Osteoblast (primary cell): ENCODE measurements around the gene TRRAP. TPM values are rescaled to one million over a fixed set of nuclear protein-coding genes. Genes with fewer than 3 reads are reported as not detected.
"Not testable (repeated sequence)": the region's sequence is repeated elsewhere in the genome, so short reads cannot be mapped to it uniquely, and the experiment has no call there.

Experiments
- DNase-seq: peaks from one replicate; pipeline ENCODE4 v3.0.0; 2011; ENCODE audit warnings: low spot score, mixed read lengths; ENCODE audit not compliant: insufficient read length; ENCODE audit errors: missing footprints
- H2AFZ ChIP-seq: 2 replicates; pipeline ENCODE4 v1.6.0; 2011; ENCODE audit warnings: mild to moderate bottlenecking, low read length
- H3K27ac ChIP-seq: 2 replicates; pipeline ENCODE4 v1.5.1; 2011; ENCODE audit warnings: mild to moderate bottlenecking, low read depth, low read length, moderate library complexity
- H3K27me3 ChIP-seq: 2 replicates; pipeline ENCODE4 v1.6.0; 2012; ENCODE audit warnings: mild to moderate bottlenecking, control low read depth, inconsistent platforms, low read length, moderate library complexity; ENCODE audit not compliant: insufficient read depth
- H3K36me3 ChIP-seq: 2 replicates; pipeline ENCODE4 v1.5.1; 2011; ENCODE audit warnings: mild to moderate bottlenecking, low read length, control low read depth, moderate library complexity; ENCODE audit not compliant: insufficient read depth
- H3K4me1 ChIP-seq: 2 replicates; pipeline ENCODE4 v1.5.1; 2011; ENCODE audit warnings: mild to moderate bottlenecking, low read length, control low read depth, moderate library complexity; ENCODE audit not compliant: insufficient read depth
- H3K4me2 ChIP-seq: 2 replicates; pipeline ENCODE4 v1.6.0; 2011; ENCODE audit warnings: mild to moderate bottlenecking, low read length; ENCODE audit not compliant: insufficient read depth
- H3K4me3 ChIP-seq: fragments of 200-600 bp; sonication (generic); 3 replicates; pipeline ENCODE4 v1.5.1; 2012; ENCODE audit warnings: mild to moderate bottlenecking, low read length, inconsistent platforms; ENCODE audit not compliant: insufficient read depth
- H3K79me2 ChIP-seq: 2 replicates; pipeline ENCODE4 v1.6.0; 2012; ENCODE audit warnings: mild to moderate bottlenecking, low read length, control low read depth, inconsistent platforms; ENCODE audit not compliant: insufficient read depth
- H3K9me3 ChIP-seq: 2 replicates; pipeline ENCODE4 v1.5.1; 2011; ENCODE audit warnings: low read depth, low read length, control low read depth
- H4K20me1 ChIP-seq: 2 replicates; pipeline ENCODE4 v1.6.0; 2012; ENCODE audit warnings: mild to moderate bottlenecking, low read length, control low read depth; ENCODE audit not compliant: insufficient read depth
- total RNA-seq: library from RNA; depleted of rRNA; stranded (reverse); fragments of >200 nt; gene quantifications from 2 replicates; pipeline ENCODE4 v1.2.3, GENCODE V29; 2012
- TF ChIP-seq, protein P1 (sequence below): IDR thresholded peaks from 2 replicates; pipeline ENCODE4 v1.5.1; 2011; ENCODE audit warnings: mild to moderate bottlenecking, low read depth, low read length, moderate library complexity; ENCODE audit errors: extremely low read depth

Gene TRRAP
- total RNA-seq, 1 donor: 17.7 TPM

DNA sequence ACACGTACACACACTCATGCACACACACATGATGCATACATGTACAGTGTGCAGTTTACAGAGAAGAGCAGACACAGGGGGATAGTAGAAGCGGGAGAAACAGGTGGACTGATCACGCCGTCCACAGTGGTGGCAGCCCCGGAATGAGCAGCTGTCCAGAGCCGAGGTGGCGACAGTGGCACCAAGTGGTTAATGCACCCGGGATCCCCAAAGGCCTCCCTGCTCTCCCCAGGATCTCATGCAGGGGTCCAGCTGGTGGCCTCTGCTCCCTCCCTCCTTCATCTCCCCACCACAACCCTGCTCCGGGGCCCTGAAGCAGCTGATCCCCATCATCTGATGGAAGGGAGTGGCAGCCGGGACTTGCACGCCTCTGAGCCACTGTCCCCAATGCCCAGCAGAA is 38.2 kb upstream of the TRRAP start:
- Histone ChIP-seq H3K4me3 (no peak overlapping the region), H3K79me2 (no peaks in the 10 kb centered on the region), H4K20me1 (no peaks in the 10 kb centered on the region), H2AFZ (no peak overlapping the region), H3K4me1 (peaks cover 19% of the 10 kb centered on the region), H3K36me3 (no peaks in the 10 kb centered on the region), H3K27me3 (peaks cover 8% of the 10 kb centered on the region), H3K9me3 (no peaks in the 10 kb centered on the region), H3K4me2 (peak overlapping the region; percentile 58), H3K27ac (no peak overlapping the region)
- TF ChIP-seq, protein P1, sequence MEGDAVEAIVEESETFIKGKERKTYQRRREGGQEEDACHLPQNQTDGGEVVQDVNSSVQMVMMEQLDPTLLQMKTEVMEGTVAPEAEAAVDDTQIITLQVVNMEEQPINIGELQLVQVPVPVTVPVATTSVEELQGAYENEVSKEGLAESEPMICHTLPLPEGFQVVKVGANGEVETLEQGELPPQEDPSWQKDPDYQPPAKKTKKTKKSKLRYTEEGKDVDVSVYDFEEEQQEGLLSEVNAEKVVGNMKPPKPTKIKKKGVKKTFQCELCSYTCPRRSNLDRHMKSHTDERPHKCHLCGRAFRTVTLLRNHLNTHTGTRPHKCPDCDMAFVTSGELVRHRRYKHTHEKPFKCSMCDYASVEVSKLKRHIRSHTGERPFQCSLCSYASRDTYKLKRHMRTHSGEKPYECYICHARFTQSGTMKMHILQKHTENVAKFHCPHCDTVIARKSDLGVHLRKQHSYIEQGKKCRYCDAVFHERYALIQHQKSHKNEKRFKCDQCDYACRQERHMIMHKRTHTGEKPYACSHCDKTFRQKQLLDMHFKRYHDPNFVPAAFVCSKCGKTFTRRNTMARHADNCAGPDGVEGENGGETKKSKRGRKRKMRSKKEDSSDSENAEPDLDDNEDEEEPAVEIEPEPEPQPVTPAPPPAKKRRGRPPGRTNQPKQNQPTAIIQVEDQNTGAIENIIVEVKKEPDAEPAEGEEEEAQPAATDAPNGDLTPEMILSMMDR: no peak
- DNase-seq: no peak

DNA sequence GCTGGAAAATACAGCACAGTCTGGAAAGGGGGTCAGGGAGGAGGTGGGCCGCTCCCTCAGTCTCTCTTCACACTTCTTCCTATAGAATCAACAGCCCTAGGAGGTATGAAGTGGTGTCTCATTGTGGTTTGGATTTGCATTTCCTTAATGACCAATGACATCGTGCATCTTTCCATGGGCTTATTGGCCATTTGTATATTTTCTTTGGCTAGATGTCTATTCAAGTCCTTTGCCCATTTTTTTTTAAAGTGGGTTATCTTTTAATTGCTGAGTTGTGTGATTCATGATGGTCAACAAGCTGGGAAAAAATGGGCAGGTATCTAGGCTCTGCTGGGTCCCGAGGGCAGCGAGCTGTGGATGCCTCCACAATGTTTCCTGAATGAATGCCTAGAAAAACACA is 37.6 kb upstream of the TRRAP start:
- Histone ChIP-seq H2AFZ (no peak overlapping the region), H3K4me2 (peak overlapping the region; percentile 58), H4K20me1 (no peaks in the 10 kb centered on the region), H3K9me3 (no peaks in the 10 kb centered on the region), H3K4me1 (peaks cover 19% of the 10 kb centered on the region), H3K27me3 (peaks cover 3% of the 10 kb centered on the region), H3K27ac (no peak overlapping the region), H3K79me2 (no peaks in the 10 kb centered on the region), H3K36me3 (no peaks in the 10 kb centered on the region), H3K4me3 (no peak overlapping the region)
- peak; percentile 90 for DNase-seq
- TF ChIP-seq, protein P1: no peak

DNA sequence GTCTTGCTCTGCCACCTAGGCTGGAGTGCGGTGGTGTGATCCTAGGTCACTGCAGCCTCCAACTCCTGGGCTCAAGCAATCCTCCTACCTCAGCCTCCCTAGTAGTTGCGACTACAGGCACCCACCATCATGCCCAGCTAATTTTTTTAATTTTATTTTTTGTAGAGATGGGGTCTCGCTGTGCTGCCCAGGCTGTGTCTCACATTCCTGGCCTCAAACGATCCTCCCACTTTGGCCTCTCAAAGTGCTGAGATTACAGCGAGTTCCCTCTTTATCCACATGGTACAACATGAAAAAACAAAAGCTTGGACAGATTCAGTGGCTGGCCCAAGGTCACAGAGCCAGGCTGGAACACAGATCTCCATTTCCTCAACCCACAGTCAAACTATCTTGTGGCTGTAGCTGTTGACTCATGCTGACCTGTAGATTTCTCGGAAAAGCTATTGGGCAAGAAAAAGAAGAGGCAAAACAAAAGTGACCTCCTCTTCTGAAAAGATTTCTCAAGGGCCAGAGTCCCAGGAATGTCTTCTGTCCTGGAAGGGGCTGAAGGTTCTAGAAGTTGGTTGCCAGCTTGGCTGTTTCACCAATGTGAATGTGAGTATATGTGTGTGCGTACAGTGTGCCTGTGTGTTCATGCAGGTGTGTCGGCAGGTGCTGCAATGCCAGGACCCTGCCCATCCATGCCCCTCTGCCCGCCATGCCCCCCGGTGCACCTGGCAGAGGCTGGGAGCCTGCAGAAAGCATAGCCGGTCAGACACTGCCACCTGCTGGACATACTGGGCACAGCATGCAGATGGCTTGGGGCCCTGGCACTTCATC is 36.9 kb upstream of the TRRAP start:
- Histone ChIP-seq H3K4me3 (no peak overlapping the region), H3K79me2 (no peaks in the 10 kb centered on the region), H3K27me3 (peaks cover 3% of the 10 kb centered on the region), H2AFZ (no peak overlapping the region), H4K20me1 (no peaks in the 10 kb centered on the region), H3K36me3 (no peaks in the 10 kb centered on the region), H3K4me2 (peak overlapping the region; percentile 58), H3K27ac (peak overlapping the region; percentile 19), H3K4me1 (peaks cover 19% of the 10 kb centered on the region), H3K9me3 (no peaks in the 10 kb centered on the region)
- TF ChIP-seq, protein P1: peak; percentile 88
- DNase-seq: peak; percentile 94

DNA sequence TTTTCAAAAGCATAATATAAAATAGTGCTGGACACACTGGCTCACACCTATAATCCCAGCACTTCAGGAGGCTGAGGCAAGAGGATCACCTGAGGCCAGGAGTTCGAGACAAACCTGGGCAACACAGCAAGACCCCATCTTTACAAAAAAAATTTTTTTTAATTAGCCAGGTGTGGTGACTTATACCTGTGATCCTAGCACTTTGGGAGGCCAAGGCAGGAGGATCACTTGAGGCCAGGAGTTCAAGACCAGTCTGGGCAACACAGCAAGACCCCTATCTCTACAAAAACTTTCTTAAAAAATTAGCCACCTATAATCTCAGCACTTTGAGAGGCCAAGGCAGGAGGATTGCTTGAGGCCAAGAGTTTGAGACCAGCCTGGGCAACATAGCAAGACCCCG is 35.8 kb upstream of the TRRAP start:
- not testable (repeated sequence) for H3K27ac ChIP-seq, H2AFZ ChIP-seq, H3K36me3 ChIP-seq, H3K27me3 ChIP-seq, DNase-seq, H4K20me1 ChIP-seq, H3K79me2 ChIP-seq, H3K9me3 ChIP-seq, H3K4me3 ChIP-seq, H3K4me2 ChIP-seq
- H3K4me1 ChIP-seq: peaks cover 19% of the 10 kb centered on the region
